Testis (tissue), 3 donors: Measurements from ENCODE around the gene AMBN. TPM values are rescaled to one million over a fixed set of nuclear protein-coding genes. Genes with fewer than 3 reads are reported as not detected.

Source experiments
- DNase-seq: peaks from one replicate; pipeline ENCODE4 v3.0.0-alpha.2; 2019
- H3K27ac ChIP-seq, 2 donors: fragments of 200-600 bp; sonication (generic); one replicate each; pipeline ENCODE4 v1.5.1; 2019
- H3K27me3 ChIP-seq: fragments of 200-600 bp; sonication (generic); one replicate; pipeline ENCODE4 v1.5.1; 2019
- H3K36me3 ChIP-seq: fragments of 200-600 bp; sonication (generic); one replicate; pipeline ENCODE4 v1.5.1; 2017; ENCODE audit warnings: low read depth; ENCODE audit errors: missing control alignments
- H3K4me1 ChIP-seq: fragments of 200-600 bp; sonication (generic); one replicate; pipeline ENCODE4 v1.5.1; 2019
- H3K4me3 ChIP-seq, 2 donors: fragments of 200-600 bp; sonication (generic); one replicate each; pipeline ENCODE4 v1.5.1; 2017 to 2019
- H3K9me3 ChIP-seq: fragments of 200-600 bp; sonication (generic); one replicate; pipeline ENCODE4 v1.5.1; 2017
- CTCF ChIP-seq, 3 experiments: fragments of 450-650 bp in 2 of 3; fragments of 200-600 bp in 1 of 3; sonication (generic) in 1 of 3; IDR thresholded peaks; one replicate each; pipeline ENCODE4 v1.5.1; 2016 to 2019; ENCODE audit warnings: antibody characterized with exemption in 3 of 3, mild to moderate bottlenecking in 2 of 3, moderate library complexity in 1 of 3
- POLR2A ChIP-seq: fragments of 450-650 bp; IDR thresholded peaks from one replicate; pipeline ENCODE4 v1.6.1; 2017; ENCODE audit warnings: antibody characterized with exemption, mild to moderate bottlenecking, moderate library complexity
- WGBS, 2 donors: methylation state at CpG; one replicate each; pipeline ENCODE4 v1.1.5; 2018; 5-methylcytosine and 5-hydroxymethylcytosine counted together
- intact Hi-C: fragments of 100-400 bp; cut with DNase I; formaldehyde crosslinking; loops from one replicate; pipeline ENCODE4 v1.15.1; 2023; ENCODE audit warnings: low total_unique reads
- polyA plus RNA-seq: library from polyadenylated mRNA; stranded (reverse); fragments of 350-450 nt; fragmentation: Illumina TruSeq; extraction: RNeasy Lipid Tissue Mini Kit (QIAGEN cat#74804); gene quantifications from one replicate; pipeline ENCODE4 v1.2.3, GENCODE V29; 2014; ENCODE audit warnings: low read depth, low replicate concordance; ENCODE audit not compliant: insufficient read depth
- total RNA-seq, 2 donors: library from RNA; depleted of rRNA; stranded (reverse); fragments of >200 nt; gene quantifications; one replicate each; pipeline ENCODE4 v1.2.3, GENCODE V29; 2016

Gene AMBN
- total and polyA plus RNA-seq, 3 donors from 2014 or later, result 0.21 to 0.74 TPM; not detected in 1

- TF ChIP-seq CTCF (IDR thresholded peaks at IDR 0.05), result no peak
- no peak for TF ChIP-seq POLR2A
- Histone ChIP-seq H3K27me3 (no peaks in the 10 kb centered on the region), H3K9me3 (no peaks in the 10 kb centered on the region), H3K36me3 (no peaks in the 10 kb centered on the region), H3K4me1 (no peaks in the 10 kb centered on the region), H3K4me3 (no peak overlapping the region), H3K27ac (no peak overlapping the region)
- intact Hi-C loops, result no loop called here
- DNase-seq, result no peak
- 89 to 100% methylated on average over 1 of the region's 1 CpG for WGBS, 2 donors
Observed at GRCh38 chr4:70559924-70560323, 32.1 kb upstream of the AMBN start.

GRCh38 chr4:70564033-70564432 lies 28.0 kb upstream of the AMBN start:
- DNase-seq, result no peak
- no peaks in the 10 kb centered on the region for H3K4me1 ChIP-seq
- 72 to 82% methylated on average over 8 of the region's 8 CpGs for WGBS, 2 donors
- no peaks in the 10 kb centered on the region for H3K36me3 ChIP-seq
- H3K9me3 ChIP-seq, result no peaks in the 10 kb centered on the region
- TF ChIP-seq CTCF (IDR thresholded peaks at IDR 0.05) (no peak), POLR2A (no peak)
- intact Hi-C loops, result no loop called here
- H3K27me3 ChIP-seq, result no peaks in the 10 kb centered on the region
- H3K27ac ChIP-seq, result no peak overlapping the region
- H3K4me3 ChIP-seq, result no peak overlapping the region

GRCh38 chr4:70570796-70571195 lies 21.3 kb upstream of the AMBN start:
- no peak for DNase-seq
- no peaks in the 10 kb centered on the region for H3K9me3 ChIP-seq
- H3K27me3 ChIP-seq, result no peaks in the 10 kb centered on the region
- 87 to 93% methylated on average over 2 of the region's 2 CpGs for WGBS, 2 donors
- H3K36me3 ChIP-seq, result no peaks in the 10 kb centered on the region
- no peaks in the 10 kb centered on the region for H3K4me1 ChIP-seq
- TF ChIP-seq CTCF (IDR thresholded peaks at IDR 0.05) (no peak), POLR2A (no peak)
- H3K27ac ChIP-seq, result no peak overlapping the region
- H3K4me3 ChIP-seq, result no peak overlapping the region
- intact Hi-C loops, result no loop called here

- no peak for DNase-seq
- H3K36me3 ChIP-seq, result no peaks in the 10 kb centered on the region
- H3K27me3 ChIP-seq, result no peaks in the 10 kb centered on the region
- intact Hi-C loops, result no loop called here
- WGBS, 2 donors, result 30 to 44% methylated on average over 2 of the region's 2 CpGs
- H3K4me1 ChIP-seq, result no peaks in the 10 kb centered on the region
- H3K9me3 ChIP-seq, result no peaks in the 10 kb centered on the region
- H3K4me3 ChIP-seq, result no peak overlapping the region
- TF ChIP-seq CTCF (IDR thresholded peaks at IDR 0.05) (no peak), POLR2A (no peak)
- H3K27ac ChIP-seq, result no peak overlapping the region
Observed at GRCh38 chr4:70571772-70572171, 20.3 kb upstream of the AMBN start.

- no peaks in the 10 kb centered on the region for H3K4me1 ChIP-seq
- intact Hi-C loops, result no loop called here
- no peaks in the 10 kb centered on the region for H3K36me3 ChIP-seq
- no peak overlapping the region for H3K27ac ChIP-seq
- TF ChIP-seq POLR2A, result no peak
- no peak for TF ChIP-seq CTCF (IDR thresholded peaks at IDR 0.05)
- no peaks in the 10 kb centered on the region for H3K27me3 ChIP-seq
- no peak for DNase-seq
- no peaks in the 10 kb centered on the region for H3K9me3 ChIP-seq
- no peak overlapping the region for H3K4me3 ChIP-seq
Observed at GRCh38 chr4:70575964-70576363, 16.1 kb upstream of the AMBN start.
